ENCODE measurements around the gene RIF1.

Gene RIF1

GRCh38 chr2:151525821-151526373, 116.2 kb downstream of the RIF1 start:
- peaks cover 13% of the 10 kb centered on the region for H3K4me1 Mint-ChIP-seq
- peak overlapping the region; percentile 40 for H3K4me3 Mint-ChIP-seq
- peak; percentile 84 for ATAC-seq
- H3K27ac Mint-ChIP-seq: peak overlapping the region; percentile 50
- H3K9me3 Mint-ChIP-seq: no peaks in the 10 kb centered on the region
- H3K36me3 Mint-ChIP-seq: no peaks in the 10 kb centered on the region
- no peaks in the 10 kb centered on the region for H3K27me3 Mint-ChIP-seq

GRCh38 chr2:151526572-151527090, 116.9 kb downstream of the RIF1 start:
- peak overlapping the region; percentile 40 for H3K4me3 Mint-ChIP-seq
- peaks cover 13% of the 10 kb centered on the region for H3K4me1 Mint-ChIP-seq
- peak overlapping the region; percentile 50 for H3K27ac Mint-ChIP-seq
- H3K27me3 Mint-ChIP-seq: no peaks in the 10 kb centered on the region
- ATAC-seq: no peak
- H3K9me3 Mint-ChIP-seq: no peaks in the 10 kb centered on the region
- no peaks in the 10 kb centered on the region for H3K36me3 Mint-ChIP-seq
